HFFc6 (cell line): ENCODE results near the gene PHF8. TPM values are rescaled to one million over a fixed set of nuclear protein-coding genes. Genes with fewer than 3 reads are reported as not detected.

Experiments
- DNase-seq: peaks from one replicate; pipeline ENCODE4 v3.0.0-alpha.2; 2018
- H3K27ac Mint-ChIP-seq: 2 replicates; pipeline ENCODE4 v1.8.0; 2020; ENCODE audit warnings: mild to moderate bottlenecking, mixed read lengths
- H3K27me3 Mint-ChIP-seq: 2 replicates; pipeline ENCODE4 v1.8.0; 2021; ENCODE audit warnings: mild to moderate bottlenecking, moderate library complexity, mixed read lengths; ENCODE audit not compliant: insufficient read depth
- H3K36me3 Mint-ChIP-seq: 2 replicates; pipeline ENCODE4 v1.8.0; 2021; ENCODE audit warnings: low read depth, mixed read lengths
- H3K4me1 Mint-ChIP-seq: 2 replicates; pipeline ENCODE4 v1.8.0; 2020; ENCODE audit warnings: low read depth, mixed read lengths
- H3K4me3 Mint-ChIP-seq: 2 replicates; pipeline ENCODE4 v1.8.0; 2020; ENCODE audit warnings: mild to moderate bottlenecking, moderate library complexity, mixed read lengths
- H3K9me3 Mint-ChIP-seq: 2 replicates; pipeline ENCODE4 v1.8.0; 2020; ENCODE audit warnings: mild to moderate bottlenecking, mixed read lengths
- long read RNA-seq: library from polyadenylated mRNA; unstranded; transcript quantifications from one replicate; pipeline ENCODE4 v2.0.0, GENCODE V29; 2019
- total RNA-seq, 6 experiments: library from RNA; stranded (reverse); fragmentation: NEBNext Ultra II Directional; extraction: Animal tissue kit (Norgen Biotek cat#: 25700); gene quantifications; 2 replicates in 1 of 6; 3 replicates in 5 of 6; pipeline ENCODE4 v1.2.3, GENCODE V29; 2021
- TF ChIP-seq, protein P1 (sequence below): fragments of 200-600 bp; sonication (generic); IDR thresholded peaks from 2 replicates; pipeline ENCODE4 v1.5.0; 2021; ENCODE audit warnings: antibody characterized with exemption, mild to moderate bottlenecking

PHF8 gene
- total RNA-seq: 10 to 100 TPM; 12.1 to 15.2 (median 14.2) TPM
- long read RNA-seq, partial matches to known transcripts: 3 of 4 reads
- long read RNA-seq, other reads (novel, unspliced or antisense): 1 of 4 reads

DNA sequence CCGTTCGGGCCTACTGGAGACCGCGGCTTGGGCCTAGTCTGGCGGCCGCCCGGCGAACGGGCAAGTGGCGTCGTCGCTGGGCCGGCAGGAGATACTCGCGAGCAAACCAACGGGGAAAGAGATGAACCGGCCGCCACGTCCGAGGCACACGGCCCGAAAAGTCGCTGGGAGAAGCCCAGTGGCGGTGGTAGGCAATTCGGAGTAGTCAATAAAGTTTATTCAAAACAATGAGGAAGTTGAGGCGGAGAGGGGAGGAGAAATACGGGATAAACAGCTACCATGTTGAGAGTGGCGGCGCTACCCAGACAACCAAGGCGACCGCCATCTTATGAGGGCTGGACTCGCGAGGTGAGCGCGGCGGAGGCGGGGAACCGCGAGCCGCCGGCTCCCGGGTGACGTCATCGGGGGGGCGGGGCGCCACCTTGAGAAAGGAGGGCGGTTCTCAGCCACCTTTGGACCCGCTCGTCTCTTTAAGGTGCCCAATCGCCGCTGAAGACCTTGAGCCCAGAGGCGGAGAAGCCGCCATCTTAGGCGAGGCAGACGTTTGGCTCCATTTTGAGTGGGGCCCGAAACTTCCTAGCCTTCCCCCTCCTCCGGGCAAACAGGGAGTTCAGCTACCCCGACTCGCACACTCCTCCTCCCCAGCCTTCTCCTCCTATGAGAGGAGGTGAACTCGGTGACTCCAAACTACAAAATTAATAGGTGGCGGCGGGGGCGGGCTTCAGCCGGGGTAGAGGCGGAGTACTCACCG lies at the start of gene PHF8:
Gene PHF8 (minus strand): TSS at position 348 of the 751 bp plus-strand sequence. CDS start 1,745 bp downstream, outside the sequence.
- Mint-ChIP-seq H3K27ac (peak within 1 kb of the TSS; percentile 99), H3K36me3 (no peaks in the 10 kb centered on the region), H3K4me1 (peaks cover 16% of the 10 kb centered on the region), H3K27me3 (no peaks in the 10 kb centered on the region; the same call in 1 of the 2 replicates), H3K4me3 (peak within 1 kb of the TSS; percentile 99), H3K9me3 (no peaks in the 10 kb centered on the region)
- DNase-seq: peak; percentile 93
- TF ChIP-seq, protein P1, sequence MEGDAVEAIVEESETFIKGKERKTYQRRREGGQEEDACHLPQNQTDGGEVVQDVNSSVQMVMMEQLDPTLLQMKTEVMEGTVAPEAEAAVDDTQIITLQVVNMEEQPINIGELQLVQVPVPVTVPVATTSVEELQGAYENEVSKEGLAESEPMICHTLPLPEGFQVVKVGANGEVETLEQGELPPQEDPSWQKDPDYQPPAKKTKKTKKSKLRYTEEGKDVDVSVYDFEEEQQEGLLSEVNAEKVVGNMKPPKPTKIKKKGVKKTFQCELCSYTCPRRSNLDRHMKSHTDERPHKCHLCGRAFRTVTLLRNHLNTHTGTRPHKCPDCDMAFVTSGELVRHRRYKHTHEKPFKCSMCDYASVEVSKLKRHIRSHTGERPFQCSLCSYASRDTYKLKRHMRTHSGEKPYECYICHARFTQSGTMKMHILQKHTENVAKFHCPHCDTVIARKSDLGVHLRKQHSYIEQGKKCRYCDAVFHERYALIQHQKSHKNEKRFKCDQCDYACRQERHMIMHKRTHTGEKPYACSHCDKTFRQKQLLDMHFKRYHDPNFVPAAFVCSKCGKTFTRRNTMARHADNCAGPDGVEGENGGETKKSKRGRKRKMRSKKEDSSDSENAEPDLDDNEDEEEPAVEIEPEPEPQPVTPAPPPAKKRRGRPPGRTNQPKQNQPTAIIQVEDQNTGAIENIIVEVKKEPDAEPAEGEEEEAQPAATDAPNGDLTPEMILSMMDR: peak; percentile 14; the same call in 1 of the 2 replicates

DNA sequence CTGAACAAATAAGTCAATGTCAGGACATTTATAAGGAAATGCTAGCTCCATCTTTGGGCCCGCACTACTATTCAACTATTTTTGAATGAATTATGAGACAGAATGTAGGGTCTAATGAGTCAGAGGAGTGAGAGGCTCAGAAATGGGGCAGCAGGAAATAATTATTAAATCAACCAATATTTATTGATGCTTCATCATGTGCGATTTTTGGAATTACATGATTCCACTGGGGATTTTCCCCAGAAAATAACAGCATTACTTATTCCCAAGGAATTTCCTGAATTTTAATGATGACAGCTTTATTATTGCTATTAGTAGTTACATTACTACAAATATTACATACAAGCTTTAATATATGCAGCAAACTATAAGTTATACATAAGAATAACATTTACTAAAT lies 49.3 kb upstream of the PHF8 start:
- peak overlapping the region; percentile 42 for H3K27ac Mint-ChIP-seq
- H3K4me3 Mint-ChIP-seq: no peak overlapping the region
- H3K9me3 Mint-ChIP-seq: no peaks in the 10 kb centered on the region
- H3K4me1 Mint-ChIP-seq: peaks cover 6% of the 10 kb centered on the region
- no peaks in the 10 kb centered on the region for H3K27me3 Mint-ChIP-seq
- TF ChIP-seq, protein P1: no peak
- no peaks in the 10 kb centered on the region; the same call in 1 of the 2 replicates for H3K36me3 Mint-ChIP-seq
- no peak for DNase-seq

DNA sequence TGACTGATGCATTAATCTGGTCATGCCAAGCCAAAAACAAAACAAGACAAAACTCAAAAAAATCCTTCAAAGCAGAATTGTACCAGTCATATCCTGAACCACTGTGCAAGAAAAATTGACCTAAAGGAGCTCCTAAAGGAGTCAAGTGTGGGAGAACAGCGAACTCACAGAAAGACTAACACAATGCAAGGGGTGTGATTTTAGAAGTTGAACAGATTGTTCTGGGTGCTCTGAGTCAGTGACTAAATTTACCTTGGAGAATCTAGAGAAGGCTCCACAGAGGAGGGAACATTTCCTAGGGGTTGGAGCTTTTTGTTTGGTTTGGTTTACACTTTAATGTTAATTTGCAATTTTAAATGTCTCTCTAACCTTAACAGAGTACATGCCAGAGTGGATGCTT lies 48.9 kb upstream of the PHF8 start:
- H3K36me3 Mint-ChIP-seq: no peaks in the 10 kb centered on the region; the same call in 1 of the 2 replicates
- DNase-seq: no peak
- H3K4me1 Mint-ChIP-seq: peaks cover 6% of the 10 kb centered on the region
- no peak overlapping the region; the same call in 1 of the 2 replicates for H3K4me3 Mint-ChIP-seq
- H3K9me3 Mint-ChIP-seq: no peaks in the 10 kb centered on the region
- TF ChIP-seq, protein P1: no peak
- peak overlapping the region; percentile 42 for H3K27ac Mint-ChIP-seq
- H3K27me3 Mint-ChIP-seq: no peaks in the 10 kb centered on the region

DNA sequence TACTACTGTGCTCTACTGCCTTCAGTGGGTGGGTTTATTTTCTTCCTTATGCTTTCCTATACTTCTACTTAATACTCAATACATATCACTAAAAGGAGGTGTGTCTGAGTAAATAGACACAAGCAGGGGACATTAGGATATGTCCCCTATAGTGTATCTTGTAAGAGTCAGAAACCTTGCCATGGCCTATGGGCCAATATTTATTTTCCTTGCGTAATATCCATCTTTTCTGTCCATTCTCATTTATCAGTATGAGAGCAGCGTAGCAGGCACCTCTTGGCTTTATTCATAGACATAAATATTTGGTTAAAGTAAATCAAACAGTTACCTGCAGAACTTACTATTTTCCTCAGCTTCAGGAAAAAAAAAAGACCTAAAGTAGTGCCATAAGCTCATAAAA lies 46.6 kb upstream of the PHF8 start:
- Mint-ChIP-seq H3K9me3 (no peaks in the 10 kb centered on the region), H3K27me3 (no peaks in the 10 kb centered on the region), H3K36me3 (no peaks in the 10 kb centered on the region; the same call in none of the 2 replicates), H3K4me1 (peaks cover 9% of the 10 kb centered on the region), H3K4me3 (no peak overlapping the region), H3K27ac (no peak overlapping the region)
- no peak for DNase-seq
- TF ChIP-seq, protein P1: no peak

DNA sequence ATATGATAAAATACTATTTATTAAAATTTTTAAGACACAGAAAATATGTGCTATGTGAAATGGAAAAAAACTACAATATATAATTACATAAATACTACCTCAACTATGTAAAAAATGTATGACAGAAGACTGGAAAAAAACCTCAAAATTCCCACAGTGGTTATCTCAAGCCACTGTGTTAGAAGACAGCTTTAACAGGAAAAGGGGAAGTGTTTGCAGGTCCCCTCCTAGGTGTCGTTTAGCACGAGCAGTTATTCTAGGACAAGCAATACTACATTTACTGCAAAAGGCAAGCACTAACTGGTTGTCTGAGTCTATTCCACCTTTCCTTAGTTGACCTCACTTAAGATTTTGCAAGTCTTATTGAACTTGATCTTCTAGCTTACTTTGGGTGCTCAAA lies 44.9 kb upstream of the PHF8 start:
- Mint-ChIP-seq H3K4me1 (peaks cover 13% of the 10 kb centered on the region), H3K36me3 (no peaks in the 10 kb centered on the region; the same call in none of the 2 replicates), H3K27me3 (no peaks in the 10 kb centered on the region), H3K27ac (no peak overlapping the region), H3K4me3 (no peak overlapping the region), H3K9me3 (no peaks in the 10 kb centered on the region)
- DNase-seq: no peak
- TF ChIP-seq, protein P1: no peak
